SK-N-SH (cell line): ENCODE results near the gene UBE2D2. TPM values are rescaled to one million over a fixed set of nuclear protein-coding genes. Genes with fewer than 3 reads are reported as not detected.
A peak's percentile ranks its signal among the peaks of the same experiment; 100 is the strongest.

Source experiments
- CTCF ChIA-PET: fragments of 300-600, 350-600 bp; formaldehyde crosslinking; extraction: SDS; loops from one replicate; lab custom pipeline; 2021; lab: Yijun Ruan, JAX
- POLR2A ChIA-PET: fragments of 350-600 bp; sonication (Branson Sonifier 250); formaldehyde crosslinking; extraction: SDS; loops from one replicate; lab custom pipeline; 2020; ENCODE audit warnings: antibody characterized with exemption, inconsistent platforms; lab: Yijun Ruan, JAX
- DNase-seq: peaks from one replicate; pipeline ENCODE4 v3.0.0; 2012
- H2AFZ ChIP-seq: fragments of 200-600 bp; sonication (generic); 2 replicates; pipeline ENCODE4 v1.8.1; 2016; ENCODE audit warnings: antibody characterized with exemption, mild to moderate bottlenecking, low read depth
- H3F3A ChIP-seq: fragments of 200-600 bp; sonication (generic); replicated peaks from 2 replicates; pipeline ENCODE3; 2016; ENCODE audit warnings: antibody characterized with exemption, mild to moderate bottlenecking; ENCODE audit not compliant: insufficient read depth
- H3K27ac ChIP-seq, 2 experiments: fragments of 200-500 bp in 1 of 2; fragments of 200-600 bp in 1 of 2; sonication (Bioruptor generic) in 1 of 2; sonication (generic), shearing (Covaris generic) in 1 of 2; 2 replicates each; pipeline versions ENCODE4 v1.5.1 to v1.6.1; 2014 to 2016; ENCODE audit warnings: low read depth in 2 of 2, inconsistent platforms in 1 of 2, low read length in 1 of 2, mild to moderate bottlenecking in 1 of 2, mixed read lengths in 1 of 2
- H3K27me3 ChIP-seq: fragments of 200-600 bp; sonication (generic), shearing (Covaris generic); 2 replicates; pipeline ENCODE4 v1.6.1; 2016; ENCODE audit warnings: mixed run types; ENCODE audit not compliant: insufficient read depth
- H3K36me3 ChIP-seq, 2 experiments: fragments of 200-500 bp in 1 of 2; fragments of 200-600 bp in 1 of 2; sonication (Bioruptor generic) in 1 of 2; sonication (generic) in 1 of 2; replicated peaks in 1 of 2; 2 replicates each; pipeline versions ENCODE3 to v1.5.1; 2014 to 2016; ENCODE audit warnings: low read length in 1 of 2, mild to moderate bottlenecking in 1 of 2; ENCODE audit not compliant: insufficient read depth in 2 of 2, control insufficient read depth in 1 of 2
- H3K4me1 ChIP-seq, 2 experiments: fragments of 200-500 bp in 1 of 2; fragments of 200-600 bp in 1 of 2; sonication (Bioruptor generic) in 1 of 2; sonication (generic), shearing (Covaris generic) in 1 of 2; 2 replicates each; pipeline versions ENCODE4 v1.5.1 to v1.6.1; 2014 to 2016; ENCODE audit warnings: low read depth in 1 of 2, low read length in 1 of 2, mixed run types in 1 of 2; ENCODE audit not compliant: insufficient read depth in 2 of 2, control insufficient read depth in 1 of 2
- H3K4me2 ChIP-seq: fragments of 200-600 bp; sonication (generic), shearing (Covaris generic); 2 replicates; pipeline ENCODE4 v1.6.1; 2017; ENCODE audit warnings: mixed run types
- H3K4me3 ChIP-seq, 2 experiments: fragments of 200-500 bp in 1 of 2; fragments of 200-600 bp in 1 of 2; sonication (Bioruptor generic) in 1 of 2; sonication (generic), shearing (Covaris generic) in 1 of 2; 2 replicates each; pipeline versions ENCODE4 v1.5.1 to v1.8.1; 2014 to 2016; ENCODE audit warnings: low read depth in 2 of 2, inconsistent platforms in 1 of 2, low read length in 1 of 2, mild to moderate bottlenecking in 1 of 2, mixed read lengths in 1 of 2, moderate library complexity in 1 of 2
- H3K79me2 ChIP-seq: fragments of 200-600 bp; sonication (generic); 2 replicates; pipeline ENCODE4 v1.8.1; 2017; ENCODE audit warnings: mild to moderate bottlenecking; ENCODE audit not compliant: insufficient read depth
- H3K9ac ChIP-seq: fragments of 200-600 bp; sonication (generic); 2 replicates; pipeline ENCODE4 v1.6.1; 2017; ENCODE audit warnings: mixed run types
- H3K9me2 ChIP-seq: fragments of 200-600 bp; sonication (generic); 2 replicates; pipeline ENCODE4 v1.6.1; 2017; ENCODE audit warnings: mixed run types
- H3K9me3 ChIP-seq: fragments of 200-600 bp; sonication (generic); 2 replicates; pipeline ENCODE4 v1.6.1; 2017; ENCODE audit warnings: mixed run types, mild to moderate bottlenecking, moderate library complexity
- H4K20me1 ChIP-seq: fragments of 200-600 bp; sonication (generic); 2 replicates; pipeline ENCODE4 v1.6.1; 2017; ENCODE audit warnings: mild to moderate bottlenecking, mixed run types; ENCODE audit not compliant: insufficient read depth
- ELF1 ChIP-seq: IDR thresholded peaks from 2 replicates; pipeline ENCODE4 v1.4.0; 2012
- EP300 ChIP-seq, 2 experiments: IDR thresholded peaks; 2 replicates each; pipeline versions ENCODE4 v1.4.0 to v1.6.1; 2012; ENCODE audit warnings: borderline replicate concordance in 1 of 2, low read depth in 1 of 2, low read length in 1 of 2
- EZH2phosphoT487 ChIP-seq: fragments of 200-600 bp; sonication (generic); IDR thresholded peaks from 2 replicates; pipeline ENCODE4 v1.6.1; 2017; ENCODE audit warnings: low read depth, mixed run types, mild to moderate bottlenecking, antibody characterized with exemption, moderate library complexity, borderline replicate concordance
- FOSL2 ChIP-seq: IDR thresholded peaks from 2 replicates; pipeline ENCODE4 v1.4.0; 2012; ENCODE audit warnings: low read depth, mild to moderate bottlenecking, moderate library complexity, borderline replicate concordance
- FOXJ3 ChIP-seq: sonication (generic); formaldehyde crosslinking; IDR thresholded peaks from 2 replicates; pipeline ENCODE4 v1.5.1; 2020; ENCODE audit warnings: mild to moderate bottlenecking, missing genetic modification reagents
- FOXM1 ChIP-seq: IDR thresholded peaks from 2 replicates; pipeline ENCODE4 v1.4.0; 2012; ENCODE audit warnings: low read depth, mild to moderate bottlenecking
- GATA2 ChIP-seq: sonication (generic); formaldehyde crosslinking; IDR thresholded peaks from 2 replicates; pipeline ENCODE4 v1.5.0; 2020; ENCODE audit warnings: mild to moderate bottlenecking, missing genetic modification reagents
- JUND ChIP-seq: IDR thresholded peaks from 2 replicates; pipeline ENCODE4 v1.4.0; 2012
- MXI1 ChIP-seq: IDR thresholded peaks from 2 replicates; pipeline ENCODE4 v1.6.1; 2012; ENCODE audit warnings: mild to moderate bottlenecking, low read depth, low read length, improper control_type of control experiment
- NFIC ChIP-seq: IDR thresholded peaks from 2 replicates; pipeline ENCODE4 v1.4.0; 2012; ENCODE audit warnings: borderline replicate concordance
- NRF1 ChIP-seq: IDR thresholded peaks from 2 replicates; pipeline ENCODE4 v1.6.1; 2012; ENCODE audit warnings: low read depth, mild to moderate bottlenecking, low read length
- POLR2AphosphoS5 ChIP-seq: IDR thresholded peaks from 2 replicates; pipeline ENCODE4 v1.6.1; 2012; ENCODE audit warnings: low read depth, low read length
- RCOR1 ChIP-seq: fragments of 150-350 bp; IDR thresholded peaks from 2 replicates; pipeline ENCODE4 v1.6.1; 2017; ENCODE audit warnings: antibody characterized with exemption, low read length
- RFX5 ChIP-seq: IDR thresholded peaks from 2 replicates; pipeline ENCODE4 v1.6.1; 2012; ENCODE audit warnings: mild to moderate bottlenecking, improper control_type of control experiment, low read length
- RXRA ChIP-seq: IDR thresholded peaks from 2 replicates; pipeline ENCODE4 v1.4.0; 2012; ENCODE audit warnings: low read depth, mild to moderate bottlenecking, borderline replicate concordance
- SMC3 ChIP-seq: IDR thresholded peaks from 2 replicates; pipeline ENCODE4 v1.6.1; 2012; ENCODE audit warnings: low read depth, low read length, improper control_type of control experiment
- TAF1 ChIP-seq: IDR thresholded peaks from 2 replicates; pipeline ENCODE4 v1.6.1; 2012; ENCODE audit warnings: low read depth, mild to moderate bottlenecking, low read length, moderate library complexity, borderline replicate concordance
- TCF12 ChIP-seq: IDR thresholded peaks from 2 replicates; pipeline ENCODE4 v1.4.0; 2012
- TEAD4 ChIP-seq: IDR thresholded peaks from 2 replicates; pipeline ENCODE4 v1.4.0; 2012; ENCODE audit warnings: mild to moderate bottlenecking, borderline replicate concordance; ENCODE audit not compliant: insufficient read depth
- YY1 ChIP-seq: IDR thresholded peaks from 2 replicates; pipeline ENCODE4 v1.4.0; 2012; ENCODE audit warnings: low read depth, mild to moderate bottlenecking
- WGBS: methylation state at CpG from one replicate; pipeline ENCODE4 v1.1.6; 2017; ENCODE audit warnings: low lambda C conversion rate; 5-methylcytosine and 5-hydroxymethylcytosine counted together
- polyA plus RNA-seq, 3 experiments: library from polyadenylated mRNA; depleted of rRNA; stranded (reverse); fragments of >200 nt; gene quantifications; 2 replicates each; pipeline ENCODE4 v1.2.3, GENCODE V29; 2012
- TF ChIP-seq, protein P1 (sequence below): IDR thresholded peaks from 2 replicates; pipeline ENCODE4 v1.4.0; 2012; ENCODE audit warnings: low read depth
- TF ChIP-seq, protein P2 (sequence below): IDR thresholded peaks from 2 replicates; pipeline ENCODE4 v1.6.1; 2012; ENCODE audit warnings: mild to moderate bottlenecking, low read depth, low read length, moderate library complexity
- TF ChIP-seq, protein P3 (sequence below): fragments of 150-350 bp; IDR thresholded peaks from 2 replicates; pipeline ENCODE4 v1.6.1; 2017; ENCODE audit warnings: antibody characterized with exemption, low read length, low read depth, borderline replicate concordance
- TF ChIP-seq, protein P4 (sequence below): fragments of 200-600 bp; sonication (generic); IDR thresholded peaks from 2 replicates; pipeline ENCODE4 v1.6.1; 2017; ENCODE audit warnings: antibody characterized with exemption, mild to moderate bottlenecking, moderate library complexity
- TF ChIP-seq, protein P5 (sequence below): IDR thresholded peaks from 2 replicates; pipeline ENCODE4; 2012

UBE2D2 gene
- polyA plus RNA-seq, 1 of the 3 experiments (the other 2 are of a cell fraction), result 24.5 TPM

DNA sequence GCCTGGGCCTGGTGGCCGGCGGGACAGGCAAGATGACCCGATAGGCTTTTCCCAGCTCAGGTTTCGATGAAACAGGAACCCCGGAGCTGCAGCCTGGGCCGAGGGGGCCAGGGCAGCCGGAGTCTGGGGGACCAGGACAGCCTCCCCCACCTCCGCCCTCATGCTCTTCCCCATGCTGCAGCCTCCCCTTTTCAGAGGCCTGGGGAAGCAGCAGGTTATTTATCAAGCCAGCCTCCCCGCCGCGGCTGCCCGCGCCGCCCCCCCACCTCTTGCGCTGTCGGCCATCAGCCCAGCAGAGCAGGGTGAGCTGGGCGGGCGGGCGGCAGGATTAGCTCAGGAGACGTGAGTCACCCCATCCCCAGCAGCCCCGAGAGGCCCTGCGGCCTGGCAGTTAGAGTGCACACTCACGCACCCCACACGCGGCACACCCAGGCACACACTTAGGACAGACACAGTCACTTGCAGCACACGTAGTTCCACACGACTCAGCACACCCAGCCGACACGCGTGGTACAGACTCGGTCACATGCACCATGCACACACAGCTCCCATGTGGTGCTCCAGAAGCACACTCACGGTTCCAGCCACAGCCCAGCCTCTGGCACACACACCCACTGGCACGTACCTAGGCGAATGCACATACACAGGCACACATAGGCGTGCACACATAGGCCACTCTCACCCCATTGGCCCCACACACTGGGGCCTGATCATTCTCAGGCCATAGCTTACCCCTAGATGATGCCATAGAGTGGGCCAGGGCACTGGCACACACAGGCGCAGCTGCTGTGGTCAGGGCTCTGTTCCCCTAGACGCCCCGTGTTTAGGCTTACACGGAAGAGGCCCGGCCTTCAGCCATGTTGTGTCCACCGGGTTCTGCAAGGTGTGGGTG lies 100.0 kb downstream of the UBE2D2 start:
- peaks cover 34% of the 10 kb centered on the region for H4K20me1 ChIP-seq
- peak overlapping the region; percentile 96 to 99 for H3K27ac ChIP-seq
- peaks cover 97% of the 10 kb centered on the region for H3K79me2 ChIP-seq
- peaks cover 0 to 5% of the 10 kb centered on the region in 2 experiments for H3K36me3 ChIP-seq
- peaks cover 76 to 96% of the 10 kb centered on the region in 2 experiments for H3K4me1 ChIP-seq
- H3F3A ChIP-seq, result peaks cover 49% of the 10 kb centered on the region
- H2AFZ ChIP-seq, result no peak overlapping the region
- WGBS, result 26% methylated on average over 22 of the region's 41 CpGs
- H3K27me3 ChIP-seq, result no peaks in the 10 kb centered on the region
- H3K9me3 ChIP-seq, result no peaks in the 10 kb centered on the region
- H3K9me2 ChIP-seq, result no peaks in the 10 kb centered on the region
- no peak overlapping the region for H3K4me3 ChIP-seq
- ChIA-PET CTCF (interaction anchor here (1.2 to 20.6 kb wide), 9 partner anchors 10 to 143 kb away, joined by 3 to 204 read pairs (median 21); no protein-coding TSS in a partner anchor), POLR2A (interaction anchor here (0.5 to 3.2 kb wide), 15 partner anchors 9 to 69 kb away, joined by 3 to 59 read pairs (median 5); partner anchors contain the start of gene CXXC5)
- DNase-seq, result peak; percentile 84
- H3K4me2 ChIP-seq, result peak overlapping the region; percentile 96
- H3K9ac ChIP-seq, result peak overlapping the region; percentile 29; the same call in 1 of the 2 replicates
- TF ChIP-seq FOXJ3 (CRISPR knock-in tag) (peak; percentile 53), ELF1 (no peak), EP300 (IDR thresholded peaks at IDR 0.05; ENCODE audit: borderline replicate concordance in 1 of 2, low read depth in 1 of 2, low read length in 1 of 2) (peak in 1 of 2 experiments; percentile 69; a peak in 2 of 4 replicates), FOXM1 (0 out of 2 replicates have a peak, but pooled peaks have one; percentile 27), EZH2phosphoT487 (no peak), JUND (peak; percentile 73; the same call in 1 of the 2 replicates), SMC3 (peak; percentile 13; the same call in 1 of the 2 replicates), NRF1 (no peak), RFX5 (no peak), RXRA (0 out of 2 replicates have a peak, but pooled peaks have one; percentile 33), NFIC (peak; percentile 56), YY1 (peak; percentile 82), TAF1 (peak; percentile 44; the same call in 1 of the 2 replicates), GATA2 (CRISPR knock-in tag) (peak; percentile 54), TEAD4 (peak; percentile 37; the same call in 1 of the 2 replicates), FOSL2 (peak; percentile 87), POLR2AphosphoS5 (peak; percentile 41; the same call in 1 of the 2 replicates), RCOR1 (peak; percentile 4; the same call in 1 of the 2 replicates), MXI1 (peak; percentile 64; the same call in 1 of the 2 replicates), TCF12 (peak; percentile 86)
- TF ChIP-seq, protein P1, sequence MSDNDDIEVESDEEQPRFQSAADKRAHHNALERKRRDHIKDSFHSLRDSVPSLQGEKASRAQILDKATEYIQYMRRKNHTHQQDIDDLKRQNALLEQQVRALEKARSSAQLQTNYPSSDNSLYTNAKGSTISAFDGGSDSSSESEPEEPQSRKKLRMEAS, result peak; percentile 94
- TF ChIP-seq, protein P2, sequence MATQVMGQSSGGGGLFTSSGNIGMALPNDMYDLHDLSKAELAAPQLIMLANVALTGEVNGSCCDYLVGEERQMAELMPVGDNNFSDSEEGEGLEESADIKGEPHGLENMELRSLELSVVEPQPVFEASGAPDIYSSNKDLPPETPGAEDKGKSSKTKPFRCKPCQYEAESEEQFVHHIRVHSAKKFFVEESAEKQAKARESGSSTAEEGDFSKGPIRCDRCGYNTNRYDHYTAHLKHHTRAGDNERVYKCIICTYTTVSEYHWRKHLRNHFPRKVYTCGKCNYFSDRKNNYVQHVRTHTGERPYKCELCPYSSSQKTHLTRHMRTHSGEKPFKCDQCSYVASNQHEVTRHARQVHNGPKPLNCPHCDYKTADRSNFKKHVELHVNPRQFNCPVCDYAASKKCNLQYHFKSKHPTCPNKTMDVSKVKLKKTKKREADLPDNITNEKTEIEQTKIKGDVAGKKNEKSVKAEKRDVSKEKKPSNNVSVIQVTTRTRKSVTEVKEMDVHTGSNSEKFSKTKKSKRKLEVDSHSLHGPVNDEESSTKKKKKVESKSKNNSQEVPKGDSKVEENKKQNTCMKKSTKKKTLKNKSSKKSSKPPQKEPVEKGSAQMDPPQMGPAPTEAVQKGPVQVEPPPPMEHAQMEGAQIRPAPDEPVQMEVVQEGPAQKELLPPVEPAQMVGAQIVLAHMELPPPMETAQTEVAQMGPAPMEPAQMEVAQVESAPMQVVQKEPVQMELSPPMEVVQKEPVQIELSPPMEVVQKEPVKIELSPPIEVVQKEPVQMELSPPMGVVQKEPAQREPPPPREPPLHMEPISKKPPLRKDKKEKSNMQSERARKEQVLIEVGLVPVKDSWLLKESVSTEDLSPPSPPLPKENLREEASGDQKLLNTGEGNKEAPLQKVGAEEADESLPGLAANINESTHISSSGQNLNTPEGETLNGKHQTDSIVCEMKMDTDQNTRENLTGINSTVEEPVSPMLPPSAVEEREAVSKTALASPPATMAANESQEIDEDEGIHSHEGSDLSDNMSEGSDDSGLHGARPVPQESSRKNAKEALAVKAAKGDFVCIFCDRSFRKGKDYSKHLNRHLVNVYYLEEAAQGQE, result 0 out of 2 replicates have a peak, but pooled peaks have one; percentile 5
- TF ChIP-seq, protein P3, sequence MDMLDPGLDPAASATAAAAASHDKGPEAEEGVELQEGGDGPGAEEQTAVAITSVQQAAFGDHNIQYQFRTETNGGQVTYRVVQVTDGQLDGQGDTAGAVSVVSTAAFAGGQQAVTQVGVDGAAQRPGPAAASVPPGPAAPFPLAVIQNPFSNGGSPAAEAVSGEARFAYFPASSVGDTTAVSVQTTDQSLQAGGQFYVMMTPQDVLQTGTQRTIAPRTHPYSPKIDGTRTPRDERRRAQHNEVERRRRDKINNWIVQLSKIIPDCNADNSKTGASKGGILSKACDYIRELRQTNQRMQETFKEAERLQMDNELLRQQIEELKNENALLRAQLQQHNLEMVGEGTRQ, result no peak
- TF ChIP-seq, protein P4, sequence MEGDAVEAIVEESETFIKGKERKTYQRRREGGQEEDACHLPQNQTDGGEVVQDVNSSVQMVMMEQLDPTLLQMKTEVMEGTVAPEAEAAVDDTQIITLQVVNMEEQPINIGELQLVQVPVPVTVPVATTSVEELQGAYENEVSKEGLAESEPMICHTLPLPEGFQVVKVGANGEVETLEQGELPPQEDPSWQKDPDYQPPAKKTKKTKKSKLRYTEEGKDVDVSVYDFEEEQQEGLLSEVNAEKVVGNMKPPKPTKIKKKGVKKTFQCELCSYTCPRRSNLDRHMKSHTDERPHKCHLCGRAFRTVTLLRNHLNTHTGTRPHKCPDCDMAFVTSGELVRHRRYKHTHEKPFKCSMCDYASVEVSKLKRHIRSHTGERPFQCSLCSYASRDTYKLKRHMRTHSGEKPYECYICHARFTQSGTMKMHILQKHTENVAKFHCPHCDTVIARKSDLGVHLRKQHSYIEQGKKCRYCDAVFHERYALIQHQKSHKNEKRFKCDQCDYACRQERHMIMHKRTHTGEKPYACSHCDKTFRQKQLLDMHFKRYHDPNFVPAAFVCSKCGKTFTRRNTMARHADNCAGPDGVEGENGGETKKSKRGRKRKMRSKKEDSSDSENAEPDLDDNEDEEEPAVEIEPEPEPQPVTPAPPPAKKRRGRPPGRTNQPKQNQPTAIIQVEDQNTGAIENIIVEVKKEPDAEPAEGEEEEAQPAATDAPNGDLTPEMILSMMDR, result no peak
- TF ChIP-seq, protein P5, sequence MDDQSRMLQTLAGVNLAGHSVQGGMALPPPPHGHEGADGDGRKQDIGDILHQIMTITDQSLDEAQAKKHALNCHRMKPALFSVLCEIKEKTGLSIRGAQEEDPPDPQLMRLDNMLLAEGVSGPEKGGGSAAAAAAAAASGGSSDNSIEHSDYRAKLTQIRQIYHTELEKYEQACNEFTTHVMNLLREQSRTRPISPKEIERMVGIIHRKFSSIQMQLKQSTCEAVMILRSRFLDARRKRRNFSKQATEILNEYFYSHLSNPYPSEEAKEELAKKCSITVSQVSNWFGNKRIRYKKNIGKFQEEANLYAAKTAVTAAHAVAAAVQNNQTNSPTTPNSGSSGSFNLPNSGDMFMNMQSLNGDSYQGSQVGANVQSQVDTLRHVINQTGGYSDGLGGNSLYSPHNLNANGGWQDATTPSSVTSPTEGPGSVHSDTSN, result peak; percentile 84
